ENCODE data around the gene FBXL5.

Gene FBXL5

DNA sequence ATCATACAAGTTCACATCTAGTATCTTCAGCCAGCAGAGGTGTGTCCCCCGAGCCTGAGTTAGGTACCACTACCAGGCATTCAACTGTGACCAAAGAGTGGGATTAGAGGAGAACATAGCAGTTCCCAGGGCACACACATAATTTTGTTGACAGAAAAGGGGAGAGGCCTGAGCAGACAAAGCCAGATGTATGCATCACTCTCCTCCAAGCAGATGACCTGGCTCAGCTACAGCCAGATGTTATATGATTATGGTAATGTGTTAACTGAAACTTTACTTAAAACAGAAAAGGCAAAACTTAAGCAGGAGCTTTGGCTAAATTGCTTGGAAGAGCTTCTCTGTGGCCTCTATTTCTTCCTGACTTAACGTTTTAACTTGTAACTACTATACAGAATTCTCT is 96.6 kb downstream of the FBXL5 start:
- no peak for DNase-seq (ENCODE audit: low spot score)

DNA sequence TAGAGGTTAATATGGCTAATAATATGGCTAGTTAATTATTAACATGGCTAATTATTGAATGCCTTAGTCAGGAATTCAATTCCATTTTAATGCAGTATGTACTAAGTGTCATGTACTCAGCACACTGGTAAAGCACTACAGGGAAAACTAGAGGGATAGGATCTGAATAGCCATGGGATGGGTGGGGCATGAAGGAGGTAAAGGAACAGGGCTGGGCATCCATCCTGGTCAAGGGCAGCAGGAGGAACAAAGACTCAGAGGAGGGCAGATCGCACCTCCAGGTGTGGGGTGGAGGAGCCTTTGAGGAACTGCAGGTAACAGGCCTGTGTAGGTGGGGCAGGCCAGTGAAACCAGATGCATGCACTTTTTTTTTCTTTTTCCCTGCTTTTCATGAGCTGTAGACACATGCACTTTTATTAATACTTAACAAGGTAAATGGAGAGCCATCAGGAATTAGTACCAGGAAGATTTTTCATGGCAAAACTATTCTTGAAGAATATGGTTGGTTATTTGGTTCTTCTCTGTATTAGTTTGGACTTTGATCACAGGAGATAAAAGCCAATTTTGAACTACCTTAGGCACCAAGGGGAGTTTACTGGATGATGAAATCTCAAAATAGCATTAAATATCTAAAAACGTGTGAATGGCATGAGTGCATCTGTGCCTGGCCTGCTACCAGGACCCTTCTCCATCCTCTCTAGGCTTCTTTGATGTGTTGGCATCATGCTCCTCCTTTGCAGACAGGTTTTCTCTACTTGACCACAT is 97.2 kb downstream of the FBXL5 start:
- no peak for DNase-seq (ENCODE audit: low spot score)

DNA sequence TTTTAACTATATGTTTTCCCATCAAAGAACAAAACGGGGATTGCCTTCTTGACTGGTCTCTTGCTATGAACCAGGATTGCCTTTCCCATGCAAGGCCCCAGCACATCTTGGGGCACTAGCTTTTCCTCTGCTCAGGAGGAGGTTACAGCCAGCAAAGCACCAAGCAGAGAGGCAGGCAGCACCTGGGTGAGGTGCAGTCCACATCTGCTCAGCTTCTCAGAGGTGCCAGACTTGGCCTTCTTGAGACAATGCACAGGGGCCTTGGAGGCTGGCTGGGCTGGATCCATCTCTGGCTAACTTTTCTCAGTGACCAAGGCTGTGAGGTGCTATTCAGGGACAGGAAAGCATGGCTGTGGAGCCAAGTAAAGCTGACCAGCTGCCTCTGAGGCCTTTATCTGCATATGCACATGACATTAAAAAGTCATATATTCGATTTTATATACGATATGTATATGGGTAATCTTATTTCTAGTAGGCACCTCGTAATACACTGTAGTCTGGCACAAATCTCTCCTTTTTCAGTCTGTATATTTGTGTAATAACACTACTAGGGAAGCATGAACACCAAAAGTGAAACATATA is 98.6 kb downstream of the FBXL5 start:
- no peak for DNase-seq (ENCODE audit: low spot score)
